HL-60 (cell line): Measurements from ENCODE around the gene FANCI.

Experiments used
- GABPA ChIP-seq: IDR thresholded peaks from 2 replicates; pipeline ENCODE4 v1.6.1; 2012; ENCODE audit warnings: low read depth
- SPI1 ChIP-seq: IDR thresholded peaks from 2 replicates; pipeline ENCODE4 v1.6.1; 2012; ENCODE audit warnings: low read depth, mild to moderate bottlenecking, borderline replicate concordance
- TF ChIP-seq, protein P1 (sequence below): IDR thresholded peaks from one replicate; pipeline ENCODE4 v1.5.1; 2011; ENCODE audit warnings: low read length, control low read depth, inconsistent platforms; ENCODE audit not compliant: insufficient read depth
- TF ChIP-seq, protein P2 (sequence below): IDR thresholded peaks from 2 replicates; pipeline ENCODE4 v1.6.1; 2012; ENCODE audit warnings: low read depth; ENCODE audit not compliant: insufficient replicate concordance

DNA sequence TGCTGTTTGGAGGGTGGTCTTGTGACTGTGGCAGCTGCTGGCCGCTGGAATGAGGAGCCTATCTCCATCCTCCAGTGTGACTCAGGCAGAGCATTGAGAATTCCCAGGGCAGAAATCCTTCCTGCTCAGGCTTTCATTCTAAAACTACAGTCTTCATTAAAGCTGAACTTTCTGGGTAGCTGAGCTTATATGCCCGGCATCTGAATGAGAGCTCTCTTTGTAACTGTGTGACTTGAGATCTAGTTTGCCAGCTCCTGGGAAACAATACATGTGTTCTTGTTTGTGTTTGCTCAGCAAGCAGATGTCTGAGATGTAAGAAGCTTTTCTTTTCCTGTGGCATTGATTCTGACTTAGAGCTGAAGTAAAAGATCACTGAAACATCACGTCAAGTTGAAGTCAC, 44.8 kb upstream of the FANCI start:
- TF ChIP-seq, protein P1, sequence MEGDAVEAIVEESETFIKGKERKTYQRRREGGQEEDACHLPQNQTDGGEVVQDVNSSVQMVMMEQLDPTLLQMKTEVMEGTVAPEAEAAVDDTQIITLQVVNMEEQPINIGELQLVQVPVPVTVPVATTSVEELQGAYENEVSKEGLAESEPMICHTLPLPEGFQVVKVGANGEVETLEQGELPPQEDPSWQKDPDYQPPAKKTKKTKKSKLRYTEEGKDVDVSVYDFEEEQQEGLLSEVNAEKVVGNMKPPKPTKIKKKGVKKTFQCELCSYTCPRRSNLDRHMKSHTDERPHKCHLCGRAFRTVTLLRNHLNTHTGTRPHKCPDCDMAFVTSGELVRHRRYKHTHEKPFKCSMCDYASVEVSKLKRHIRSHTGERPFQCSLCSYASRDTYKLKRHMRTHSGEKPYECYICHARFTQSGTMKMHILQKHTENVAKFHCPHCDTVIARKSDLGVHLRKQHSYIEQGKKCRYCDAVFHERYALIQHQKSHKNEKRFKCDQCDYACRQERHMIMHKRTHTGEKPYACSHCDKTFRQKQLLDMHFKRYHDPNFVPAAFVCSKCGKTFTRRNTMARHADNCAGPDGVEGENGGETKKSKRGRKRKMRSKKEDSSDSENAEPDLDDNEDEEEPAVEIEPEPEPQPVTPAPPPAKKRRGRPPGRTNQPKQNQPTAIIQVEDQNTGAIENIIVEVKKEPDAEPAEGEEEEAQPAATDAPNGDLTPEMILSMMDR = no peak
- no peak for TF ChIP-seq SPI1
- no peak for TF ChIP-seq GABPA
- TF ChIP-seq, protein P2, sequence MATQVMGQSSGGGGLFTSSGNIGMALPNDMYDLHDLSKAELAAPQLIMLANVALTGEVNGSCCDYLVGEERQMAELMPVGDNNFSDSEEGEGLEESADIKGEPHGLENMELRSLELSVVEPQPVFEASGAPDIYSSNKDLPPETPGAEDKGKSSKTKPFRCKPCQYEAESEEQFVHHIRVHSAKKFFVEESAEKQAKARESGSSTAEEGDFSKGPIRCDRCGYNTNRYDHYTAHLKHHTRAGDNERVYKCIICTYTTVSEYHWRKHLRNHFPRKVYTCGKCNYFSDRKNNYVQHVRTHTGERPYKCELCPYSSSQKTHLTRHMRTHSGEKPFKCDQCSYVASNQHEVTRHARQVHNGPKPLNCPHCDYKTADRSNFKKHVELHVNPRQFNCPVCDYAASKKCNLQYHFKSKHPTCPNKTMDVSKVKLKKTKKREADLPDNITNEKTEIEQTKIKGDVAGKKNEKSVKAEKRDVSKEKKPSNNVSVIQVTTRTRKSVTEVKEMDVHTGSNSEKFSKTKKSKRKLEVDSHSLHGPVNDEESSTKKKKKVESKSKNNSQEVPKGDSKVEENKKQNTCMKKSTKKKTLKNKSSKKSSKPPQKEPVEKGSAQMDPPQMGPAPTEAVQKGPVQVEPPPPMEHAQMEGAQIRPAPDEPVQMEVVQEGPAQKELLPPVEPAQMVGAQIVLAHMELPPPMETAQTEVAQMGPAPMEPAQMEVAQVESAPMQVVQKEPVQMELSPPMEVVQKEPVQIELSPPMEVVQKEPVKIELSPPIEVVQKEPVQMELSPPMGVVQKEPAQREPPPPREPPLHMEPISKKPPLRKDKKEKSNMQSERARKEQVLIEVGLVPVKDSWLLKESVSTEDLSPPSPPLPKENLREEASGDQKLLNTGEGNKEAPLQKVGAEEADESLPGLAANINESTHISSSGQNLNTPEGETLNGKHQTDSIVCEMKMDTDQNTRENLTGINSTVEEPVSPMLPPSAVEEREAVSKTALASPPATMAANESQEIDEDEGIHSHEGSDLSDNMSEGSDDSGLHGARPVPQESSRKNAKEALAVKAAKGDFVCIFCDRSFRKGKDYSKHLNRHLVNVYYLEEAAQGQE = no peak
